Esophagus squamous epithelium (tissue), 4 donors: ENCODE data around the gene GRIK1.

Experiments used
- CTCF ChIP-seq, 6 experiments: fragments of 450-650 bp in 4 of 6; fragments of 200-600 bp in 2 of 6; sonication (generic) in 2 of 6; IDR thresholded peaks; one replicate each; pipeline ENCODE4 v1.5.1; 2016 to 2019; ENCODE audit warnings: antibody characterized with exemption in 6 of 6, mild to moderate bottlenecking in 4 of 6, moderate library complexity in 4 of 6
- POLR2A ChIP-seq, 4 donors: fragments of 450-650 bp; IDR thresholded peaks; one replicate each; pipeline ENCODE4 v1.6.1; 2017; ENCODE audit warnings: antibody characterized with exemption in 4 of 4, mild to moderate bottlenecking in 4 of 4, moderate library complexity in 3 of 4

DNA sequence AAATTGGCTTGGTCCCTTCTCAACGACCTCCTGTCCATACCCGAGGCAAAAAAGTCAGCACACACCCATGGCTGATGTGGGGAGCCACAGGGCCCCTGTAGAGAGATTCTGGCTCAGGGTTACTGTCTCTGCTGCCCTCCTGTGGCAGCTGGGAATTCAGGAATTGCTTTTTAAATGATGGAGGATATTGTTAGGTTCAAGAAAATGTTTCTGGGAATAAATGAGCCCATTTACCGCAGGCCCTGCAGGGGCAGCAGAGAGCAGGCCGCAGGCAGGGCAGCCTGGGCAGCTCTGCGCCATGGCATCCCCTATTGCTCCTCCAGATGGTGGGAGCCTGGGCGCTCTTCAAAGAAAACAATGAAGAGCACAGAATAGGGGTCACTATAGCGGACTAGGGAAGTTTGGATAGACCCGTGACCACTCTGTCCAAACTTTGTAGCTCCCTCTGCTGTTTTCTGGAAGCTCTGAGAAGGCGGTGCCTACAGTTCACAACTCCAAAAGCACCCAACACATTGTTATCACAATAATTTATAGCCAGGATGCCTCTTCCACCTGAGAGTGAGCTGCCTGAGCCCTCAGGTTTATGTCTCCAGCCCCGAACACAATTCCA lies 440.0 kb downstream of the GRIK1 start:
- TF ChIP-seq CTCF (IDR thresholded peaks at IDR 0.05) (peak in 4 of 6 experiments; percentile 10 to 66 (median 24)), POLR2A (IDR thresholded peaks at IDR 0.05) (no peak)
